HUES48 (cell line): ENCODE results near the gene LONP2.

Source experiments
- H3K27ac ChIP-seq: one replicate; pipeline ENCODE4 v1.7.0; 2013; ENCODE audit warnings: low read depth, low read length, inconsistent platforms
- H3K27me3 ChIP-seq: 2 replicates; pipeline ENCODE4 v1.6.1; 2013; ENCODE audit warnings: mild to moderate bottlenecking, low read length; ENCODE audit not compliant: control insufficient read depth, insufficient read depth
- H3K36me3 ChIP-seq: 2 replicates; pipeline ENCODE4 v1.6.1; 2013; ENCODE audit warnings: low read length; ENCODE audit not compliant: control insufficient read depth, insufficient read depth
- H3K4me1 ChIP-seq: 2 replicates; pipeline ENCODE4 v1.6.1; 2013; ENCODE audit warnings: mild to moderate bottlenecking, low read length; ENCODE audit not compliant: control insufficient read depth, insufficient read depth
- H3K4me3 ChIP-seq: 2 replicates; pipeline ENCODE4 v1.5.1; 2013; ENCODE audit warnings: mild to moderate bottlenecking, low read depth, low read length
- H3K9ac ChIP-seq: 2 replicates; pipeline ENCODE4 v1.6.1; 2013; ENCODE audit warnings: mild to moderate bottlenecking, low read depth, low read length, moderate library complexity
- H3K9me3 ChIP-seq: 2 replicates; pipeline ENCODE4 v1.6.1; 2013; ENCODE audit warnings: low read length; ENCODE audit not compliant: control insufficient read depth, insufficient read depth

The LONP2 gene

GRCh38 chr16:48383009-48383876 lies 139.1 kb downstream of the LONP2 start:
- Histone ChIP-seq H3K36me3 (no peaks in the 10 kb centered on the region), H3K27me3 (no peaks in the 10 kb centered on the region), H3K9me3 (no peaks in the 10 kb centered on the region), H3K9ac (no peak overlapping the region; the same call in 1 of the 2 replicates), H3K4me1 (peaks cover 45% of the 10 kb centered on the region), H3K27ac (no peak overlapping the region), H3K4me3 (peak overlapping the region; percentile 93)

- H3K4me3 ChIP-seq, result peak overlapping the region; percentile 93
- peaks cover 37% of the 10 kb centered on the region for H3K4me1 ChIP-seq
- H3K9me3 ChIP-seq, result no peaks in the 10 kb centered on the region
- H3K36me3 ChIP-seq, result no peaks in the 10 kb centered on the region
- peak overlapping the region; percentile 97 for H3K27ac ChIP-seq
- peak overlapping the region; percentile 90 for H3K9ac ChIP-seq
- no peaks in the 10 kb centered on the region for H3K27me3 ChIP-seq
These were observed 139.9 kb downstream of the LONP2 start for GRCh38 chr16:48383877-48384519.

GRCh38 chr16:48384520-48385252 lies 140.6 kb downstream of the LONP2 start:
- H3K27ac ChIP-seq, result peak overlapping the region; percentile 99
- H3K9me3 ChIP-seq, result no peaks in the 10 kb centered on the region
- H3K27me3 ChIP-seq, result no peaks in the 10 kb centered on the region
- H3K9ac ChIP-seq, result peak overlapping the region; percentile 99
- H3K36me3 ChIP-seq, result no peaks in the 10 kb centered on the region
- peaks cover 31% of the 10 kb centered on the region for H3K4me1 ChIP-seq
- H3K4me3 ChIP-seq, result peak overlapping the region; percentile 93

DNA sequence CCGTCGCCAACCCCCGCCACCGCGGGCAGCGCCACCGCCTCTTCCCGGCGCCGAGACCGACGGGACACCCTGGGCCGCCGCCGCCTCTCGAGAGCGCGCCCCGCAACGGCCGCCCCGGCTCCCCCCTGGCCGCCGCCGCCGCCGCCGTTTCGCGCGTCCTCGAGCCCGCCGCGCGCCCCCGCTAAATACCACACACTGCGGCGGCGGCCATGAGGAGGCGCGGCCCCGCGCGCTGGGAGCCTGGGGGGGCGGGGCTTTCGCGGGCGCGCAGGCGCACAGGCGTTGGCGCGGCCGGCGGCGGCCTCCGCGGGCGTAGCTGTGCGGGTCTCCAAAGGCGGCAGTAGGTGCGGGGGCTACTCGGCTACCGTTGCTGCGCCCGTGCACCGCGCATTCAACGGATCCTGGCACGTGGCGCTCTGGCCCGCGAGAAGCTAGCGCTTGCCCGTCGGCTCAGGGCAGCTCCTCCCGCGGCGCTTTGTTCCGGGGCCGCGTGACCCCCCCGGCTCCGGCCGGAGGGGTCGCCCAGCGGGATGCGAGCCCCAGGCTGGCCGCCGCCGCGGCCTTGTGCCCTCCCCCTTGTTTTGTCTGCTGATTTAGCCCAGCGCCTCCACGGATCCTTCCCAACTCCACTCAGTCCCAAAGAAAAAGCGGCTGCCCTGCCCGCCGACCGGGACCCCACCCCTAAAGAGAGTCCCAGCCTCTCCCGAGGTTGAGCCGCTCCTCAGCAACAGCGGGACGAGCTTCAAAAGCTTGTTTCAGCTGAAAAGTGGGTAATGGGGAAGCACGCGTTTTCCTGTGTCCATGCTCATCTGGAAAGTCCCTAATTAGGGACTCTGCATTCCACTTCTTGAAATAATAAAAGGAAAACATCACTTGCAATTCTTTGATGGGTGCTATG lies 141.4 kb downstream of the LONP2 start, which contains the start of gene SIAH1:
Gene SIAH1 (minus strand): TSS at position 161 of the 898 bp plus-strand sequence. CDS start 22,985 bp downstream, outside the sequence.
- Histone ChIP-seq H3K36me3 (no peaks in the 10 kb centered on the region), H3K4me1 (peaks cover 23% of the 10 kb centered on the region), H3K9ac (peak within 1 kb of the TSS; percentile 99), H3K4me3 (peak within 1 kb of the TSS; percentile 93), H3K27me3 (no peaks in the 10 kb centered on the region), H3K27ac (peak within 1 kb of the TSS; percentile 99), H3K9me3 (no peaks in the 10 kb centered on the region)

DNA sequence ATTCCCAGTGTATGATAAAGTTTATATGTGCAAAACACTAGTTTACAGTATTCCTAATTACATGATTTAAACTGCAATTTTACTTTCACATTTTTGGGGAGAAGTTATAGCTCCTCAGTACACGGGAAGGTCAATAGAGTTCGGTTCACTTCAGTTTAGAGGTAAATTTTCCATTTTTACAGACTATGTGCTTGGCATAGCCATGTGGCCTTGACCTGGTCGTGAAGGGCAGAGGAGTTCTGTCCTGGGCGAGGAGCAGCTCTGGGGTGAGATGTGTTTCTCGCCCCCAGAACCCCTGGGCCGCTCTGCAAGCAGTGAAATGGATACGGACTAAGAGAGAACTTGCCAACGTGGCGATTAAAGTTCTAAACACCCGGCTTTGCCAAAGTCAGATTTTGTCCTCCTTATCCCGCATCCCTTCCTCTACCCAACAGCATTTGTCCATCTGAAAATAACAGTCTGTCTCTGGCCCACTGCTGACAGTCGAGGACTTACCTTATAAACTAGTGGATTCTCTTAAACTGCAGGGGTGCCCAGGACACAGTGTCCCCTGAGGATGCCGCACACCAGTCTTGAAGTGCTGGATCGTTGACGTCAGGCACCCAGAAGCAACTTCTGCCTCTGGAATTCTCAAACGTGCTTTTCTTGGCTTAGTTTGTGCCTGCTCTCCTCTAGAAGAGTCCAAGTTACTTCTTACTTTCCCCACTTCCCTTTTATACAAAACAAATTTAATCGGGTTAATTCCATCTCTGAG lies 142.6 kb downstream of the LONP2 start:
- no peaks in the 10 kb centered on the region for H3K9me3 ChIP-seq
- H3K9ac ChIP-seq, result no peak overlapping the region
- no peaks in the 10 kb centered on the region for H3K27me3 ChIP-seq
- no peaks in the 10 kb centered on the region for H3K36me3 ChIP-seq
- H3K27ac ChIP-seq, result no peak overlapping the region
- H3K4me1 ChIP-seq, result peaks cover 18% of the 10 kb centered on the region
- H3K4me3 ChIP-seq, result no peak overlapping the region

DNA sequence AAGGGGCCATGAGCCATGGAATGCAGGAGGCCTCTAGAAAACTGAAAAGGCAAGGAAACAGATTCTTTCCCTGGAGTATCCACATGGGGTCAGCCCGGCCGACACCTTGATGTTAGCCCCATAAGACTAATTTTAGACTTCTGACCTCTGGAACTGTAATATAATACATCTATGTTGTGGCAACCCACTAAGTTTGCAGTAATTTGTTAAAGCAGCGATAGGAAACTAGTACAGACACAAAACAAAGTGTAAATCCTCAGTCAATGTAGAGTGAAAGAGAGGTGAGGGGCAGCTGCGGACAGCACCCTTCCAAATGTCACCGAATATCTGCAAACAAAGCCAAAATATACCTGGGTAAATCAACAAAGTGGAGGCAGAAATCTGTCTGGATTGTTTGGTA lies 148.3 kb downstream of the LONP2 start:
- Histone ChIP-seq H3K36me3 (no peaks in the 10 kb centered on the region), H3K9me3 (no peaks in the 10 kb centered on the region), H3K4me3 (no peak overlapping the region), H3K4me1 (no peaks in the 10 kb centered on the region), H3K27me3 (no peaks in the 10 kb centered on the region), H3K27ac (no peak overlapping the region), H3K9ac (no peak overlapping the region)

DNA sequence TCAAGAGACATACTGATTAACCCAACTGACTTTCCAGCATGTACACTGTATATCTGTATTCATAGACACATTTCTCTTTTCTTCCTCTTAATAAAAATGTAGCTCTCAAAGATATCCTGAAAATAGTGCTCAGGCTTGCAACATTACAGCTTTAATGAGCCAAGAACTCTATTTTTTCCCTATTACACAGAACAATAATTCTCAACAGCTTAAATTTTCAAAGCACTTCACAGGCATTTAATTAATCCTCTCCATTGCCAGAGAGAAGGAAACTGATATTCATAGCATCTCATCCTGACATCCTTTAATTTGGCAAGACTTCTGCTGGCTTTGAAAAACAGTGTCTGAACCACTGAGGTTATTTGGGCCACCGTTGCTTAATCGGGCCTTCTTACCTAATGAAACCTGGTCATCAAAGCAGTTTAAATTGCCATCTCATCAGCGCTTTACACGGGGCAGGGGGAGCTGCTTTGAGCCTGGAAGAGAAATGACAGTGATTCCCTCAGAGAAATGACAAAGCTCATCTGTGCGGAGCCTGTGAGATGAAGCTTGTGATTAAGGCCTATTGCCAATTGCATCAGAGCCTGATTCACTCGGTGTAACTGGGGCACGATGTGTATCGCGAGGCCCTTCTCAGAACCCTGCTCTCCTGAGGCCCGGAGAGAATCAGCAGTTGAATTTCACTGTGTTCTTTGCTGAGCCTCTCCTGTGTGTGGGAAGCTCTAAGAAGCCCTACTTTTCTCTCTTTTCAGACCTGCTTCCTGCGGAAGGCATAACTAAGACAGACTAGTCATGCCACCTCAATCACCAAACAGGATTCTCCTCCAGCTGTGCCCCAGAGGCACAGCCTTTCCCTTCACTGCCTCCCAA lies 149.6 kb downstream of the LONP2 start:
- no peaks in the 10 kb centered on the region for H3K9me3 ChIP-seq
- no peaks in the 10 kb centered on the region for H3K4me1 ChIP-seq
- no peak overlapping the region for H3K4me3 ChIP-seq
- H3K9ac ChIP-seq, result no peak overlapping the region
- no peaks in the 10 kb centered on the region for H3K27me3 ChIP-seq
- no peaks in the 10 kb centered on the region for H3K36me3 ChIP-seq
- H3K27ac ChIP-seq, result no peak overlapping the region

DNA sequence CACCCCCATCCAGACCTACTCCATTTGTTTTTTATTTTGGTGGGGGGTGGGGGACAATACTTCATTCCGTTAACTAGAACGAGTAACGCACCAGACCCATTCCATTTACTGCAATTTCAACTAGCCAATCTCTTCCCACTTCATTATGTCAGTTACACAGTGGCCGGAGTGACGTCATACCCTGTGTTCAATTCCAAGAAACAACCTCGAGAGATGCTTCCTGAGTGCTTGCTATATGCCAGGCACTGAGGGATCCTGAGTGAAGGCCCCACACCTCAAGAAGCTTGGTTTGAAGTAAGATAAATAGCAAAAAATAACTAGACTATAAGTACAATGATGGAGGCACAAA lies 150.2 kb downstream of the LONP2 start:
- H3K9ac ChIP-seq, result no peak overlapping the region
- H3K9me3 ChIP-seq, result no peaks in the 10 kb centered on the region
- no peak overlapping the region for H3K27ac ChIP-seq
- no peaks in the 10 kb centered on the region for H3K36me3 ChIP-seq
- H3K4me1 ChIP-seq, result no peaks in the 10 kb centered on the region
- no peak overlapping the region for H3K4me3 ChIP-seq
- H3K27me3 ChIP-seq, result no peaks in the 10 kb centered on the region

GRCh38 chr16:48395375-48395774 lies 151.3 kb downstream of the LONP2 start:
- no peak overlapping the region for H3K4me3 ChIP-seq
- H3K4me1 ChIP-seq, result no peaks in the 10 kb centered on the region
- no peak overlapping the region for H3K9ac ChIP-seq
- H3K36me3 ChIP-seq, result no peaks in the 10 kb centered on the region
- H3K9me3 ChIP-seq, result no peaks in the 10 kb centered on the region
- H3K27me3 ChIP-seq, result no peaks in the 10 kb centered on the region
- no peak overlapping the region for H3K27ac ChIP-seq
